K562 (cell line): ENCODE measurements around the gene HACD1. TPM values are rescaled to one million over a fixed set of nuclear protein-coding genes. Genes with fewer than 3 reads are reported as not detected.
A peak's percentile ranks its signal among the peaks of the same experiment; 100 is the strongest.
"Not testable (repeated sequence)": the region's sequence is repeated elsewhere in the genome, so short reads cannot be mapped to it uniquely, and the experiment has no call there.

Experiments used
- ATAC-seq: fragments of 200-7000 bp; cut with Tn5 transposase; 3 replicates; pipeline ENCODE4 v1.9.1; 2020; ENCODE audit warnings: moderate library complexity
- BruUV-seq: library from RNA; stranded (reverse); fragments of 400-500 nt; replicated peaks from 2 replicates; lab custom pipeline; 2021; lab: Mats Ljungman, UMichigan
- CTCF ChIA-PET: fragments of 300-600 bp; formaldehyde crosslinking; extraction: SDS; loops from one replicate; lab custom pipeline; 2021; ENCODE audit warnings: low intra/inter-chr PET ratio; lab: Yijun Ruan, JAX
- POLR2A ChIA-PET: fragments of 300-600, 350-650 bp; sonication (Branson Sonifier 250); formaldehyde crosslinking; extraction: SDS; loops from one replicate; lab custom pipeline; 2021; ENCODE audit warnings: antibody characterized with exemption, inconsistent platforms; lab: Yijun Ruan, JAX
- DNase-seq, 4 experiments: peaks; one replicate each; pipeline versions ENCODE4 v3.0.0 to v3.0.0-alpha.2; 2011 to 2018; ENCODE audit warnings: low spot score in 3 of 4, mixed read lengths in 3 of 4; ENCODE audit errors: extremely low read depth in 1 of 4
- FAIRE-seq: peaks from 2 replicates; lab custom pipeline; 2011; peaks lifted over from hg19 to GRCh38; lab: Jason Lieb, UNC
- H2AFZ ChIP-seq: 2 replicates; pipeline ENCODE4 v1.6.0; 2011; ENCODE audit warnings: low read depth, low read length, control low read depth, inconsistent platforms
- H3K27ac ChIP-seq: fragments of 200-600 bp; 3 replicates; pipeline ENCODE4 v1.8.0; 2011; ENCODE audit warnings: low read depth, mild to moderate bottlenecking, control low read depth, inconsistent platforms, low read length, moderate library complexity, mixed read lengths; ENCODE audit errors: extremely low read depth
- H3K27me3 ChIP-seq, 2 experiments: fragments of 300-600 bp in 1 of 2; 2 replicates in 1 of 2; 3 replicates in 1 of 2; pipeline versions ENCODE4 v1.6.0 to v1.8.0; 2011; ENCODE audit warnings: inconsistent platforms in 2 of 2, low read length in 2 of 2, mild to moderate bottlenecking in 1 of 2, mixed read lengths in 1 of 2, moderate library complexity in 1 of 2; ENCODE audit not compliant: control insufficient read depth in 2 of 2, insufficient read depth in 2 of 2
- H3K36me3 ChIP-seq: fragments of 300-600 bp; 3 replicates; pipeline ENCODE4 v1.8.0; 2011; ENCODE audit warnings: mild to moderate bottlenecking, low read length, inconsistent platforms; ENCODE audit not compliant: control insufficient read depth, insufficient read depth
- H3K4me1 ChIP-seq, 2 experiments: fragments of 200-600 bp in 1 of 2; replicated peaks in 1 of 2; 2 replicates in 1 of 2; 3 replicates in 1 of 2; pipeline versions ENCODE4 v1.5.1 to v1.8.0; 2011; ENCODE audit warnings: inconsistent platforms in 2 of 2, low read length in 2 of 2, mild to moderate bottlenecking in 1 of 2, mixed read lengths in 1 of 2, moderate library complexity in 1 of 2; ENCODE audit not compliant: control insufficient read depth in 2 of 2, insufficient read depth in 2 of 2
- H3K4me2 ChIP-seq: 2 replicates; pipeline ENCODE4 v1.6.1; 2011; ENCODE audit warnings: low read length, control low read depth, inconsistent platforms, mixed read lengths; ENCODE audit not compliant: insufficient read depth
- H3K4me3 ChIP-seq: fragments of 200-600 bp; sonication (generic), shearing (Covaris generic); 2 replicates; pipeline ENCODE4 v1.5.1; 2016; ENCODE audit warnings: control low read depth, inconsistent platforms
- H3K79me2 ChIP-seq: fragments of 200-600 bp; 3 replicates; pipeline ENCODE4 v1.8.0; 2011; ENCODE audit warnings: low read length, inconsistent platforms; ENCODE audit not compliant: control insufficient read depth, insufficient read depth
- H3K9ac ChIP-seq, 2 experiments: 2 replicates each; pipeline versions ENCODE4 v1.6.0 to v1.6.1; 2011; ENCODE audit warnings: low read depth in 2 of 2, low read length in 2 of 2, control low read depth in 1 of 2, inconsistent platforms in 1 of 2, mild to moderate bottlenecking in 1 of 2, mixed read lengths in 1 of 2; ENCODE audit not compliant: insufficient read depth in 1 of 2
- H3K9me1 ChIP-seq: one replicate; pipeline ENCODE4 v1.6.0; 2011; ENCODE audit warnings: inconsistent platforms, mild to moderate bottlenecking, low read length, moderate library complexity; ENCODE audit not compliant: control insufficient read depth, insufficient read depth
- H3K9me3 ChIP-seq: replicated peaks from 2 replicates; pipeline ENCODE4 v1.5.1; 2011; ENCODE audit warnings: low read depth, low read length, inconsistent platforms; ENCODE audit not compliant: control insufficient read depth, insufficient read depth
- H4K20me1 ChIP-seq: replicated peaks from 2 replicates; pipeline ENCODE4 v1.6.1; 2011; ENCODE audit warnings: low read length, inconsistent platforms, mixed read lengths; ENCODE audit not compliant: control insufficient read depth, insufficient read depth
- ADNP ChIP-seq: fragments of 200-800 bp; sonication (Bioruptor generic); IDR thresholded peaks from 2 replicates; pipeline ENCODE4 v1.6.1; 2016; ENCODE audit warnings: missing genetic modification characterization, missing compliant biosample characterization
- BRF1 ChIP-seq: IDR thresholded peaks from 3 replicates; pipeline ENCODE4 v1.6.1; 2011; ENCODE audit warnings: borderline replicate concordance, mild to moderate bottlenecking; ENCODE audit not compliant: insufficient read length; ENCODE audit errors: extremely low read depth
- GABPA ChIP-seq: fragments of 200-800 bp; sonication (Bioruptor generic); conservative IDR thresholded peaks from 2 replicates; pipeline ENCODE4 v1.6.1; 2016; ENCODE audit warnings: low read depth, missing genetic modification characterization, missing compliant biosample characterization
- MYNN ChIP-seq, 2 experiments: sonication (generic); formaldehyde crosslinking in 1 of 2; IDR thresholded peaks; 2 replicates each; pipeline versions ENCODE4 v1.5.0 to v1.6.1; 2016 to 2020; ENCODE audit warnings: antibody characterized with exemption in 1 of 2, missing genetic modification reagents in 1 of 2
- RFX1 ChIP-seq: fragments of 450-650 bp; IDR thresholded peaks from 2 replicates; pipeline ENCODE4 v1.6.1; 2016; ENCODE audit warnings: mild to moderate bottlenecking, moderate library complexity
- SPI1 ChIP-seq: IDR thresholded peaks from 2 replicates; pipeline ENCODE4 v1.6.1; 2011; ENCODE audit warnings: low read depth, low read length, control low read depth, borderline replicate concordance
- WGBS: fragments of 100-300 bp; shearing (Covaris generic); methylation state at CpG from one replicate; pipeline ENCODE4 v1.1.6; 2016; ENCODE audit warnings: low coverage, mixed read lengths; ENCODE audit not compliant: insufficient coverage; ENCODE audit errors: missing lambda C conversion rate; 5-methylcytosine and 5-hydroxymethylcytosine counted together
- in situ Hi-C: fragments of 300-500 bp; cut with MboI; formaldehyde crosslinking; loops from 4 replicates; pipeline ENCODE4 v1.15.0; 2018; ENCODE audit warnings: inconsistent platforms, mixed read lengths
- intact Hi-C: fragments of 100-400 bp; cut with micrococcal nuclease; formaldehyde crosslinking; loops from 2 replicates; pipeline ENCODE4 v1.14.2; 2022
- polyA plus RNA-seq, 8 experiments: library from polyadenylated mRNA; depleted of rRNA in 4 of 8; stranded (reverse) in 5 of 8; unstranded in 3 of 8; fragments of >200 nt; fragmentation: Nextera tagmentation in 2 of 8; fragmentation: Illumina TruSeq in 1 of 8; extraction: Ambion mirVana in 2 of 8; extraction: Trizol in 1 of 8; gene quantifications; 2 replicates each; pipeline versions ENCODE4 v1.2.1 to v1.2.3, GENCODE V29; 2011 to 2014; ENCODE audit warnings: inconsistent platforms in 1 of 8, missing spikeins in 1 of 8
- total RNA-seq, 7 experiments: library from RNA; depleted of rRNA in 6 of 7; stranded (reverse); fragments of >200 nt in 6 of 7; fragmentation: Illumina TruSeq in 2 of 7; extraction: Trizol in 2 of 7; gene quantifications; 2 replicates each; pipeline versions ENCODE4 v1.2.1 to v1.2.3, GENCODE V29; 2011 to 2021; ENCODE audit warnings: low replicate concordance in 1 of 7
- TF ChIP-seq, protein P1 (sequence below): fragments of 450-650 bp; IDR thresholded peaks from 2 replicates; pipeline ENCODE4 v1.6.1; 2018; ENCODE audit not compliant: partially characterized antibody

Gene HACD1
- total and polyA plus RNA-seq, 9 of the 15 experiments (the other 6 are each of a cell fraction or from before 2014, with no cell fraction given), result 0.99 to 4.5 (median 2.4) TPM

DNA sequence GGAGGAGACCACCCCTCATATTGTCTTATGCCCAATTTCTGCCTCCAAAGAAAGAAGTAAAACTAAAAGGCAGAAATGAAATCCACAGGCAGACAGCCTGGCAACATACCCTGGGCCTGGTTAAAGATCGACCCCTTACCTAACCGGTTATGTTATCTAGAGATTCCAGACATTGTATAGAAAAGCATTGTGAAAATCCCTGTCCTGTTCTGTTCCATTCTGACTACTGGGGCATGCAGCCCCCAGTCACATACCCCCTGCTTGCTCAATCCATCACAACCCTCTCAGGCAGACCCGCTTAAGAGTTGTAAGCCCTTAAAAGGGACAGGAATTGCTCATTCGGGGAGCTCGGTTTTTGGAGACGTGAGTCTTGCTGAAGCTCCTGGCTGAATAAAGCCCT is 29.9 kb downstream of the HACD1 start:
- H3K36me3 ChIP-seq, ATAC-seq, H3K9ac ChIP-seq, intact Hi-C loops, H3K27ac ChIP-seq, H3K9me1 ChIP-seq, H4K20me1 ChIP-seq, in situ Hi-C loops, DNase-seq, POLR2A ChIA-PET, H3K4me3 ChIP-seq, H3K79me2 ChIP-seq, FAIRE-seq, CTCF ChIA-PET, BruUV-seq, H3K9me3 ChIP-seq, H3K27me3 ChIP-seq, H2AFZ ChIP-seq, H3K4me1 ChIP-seq, H3K4me2 ChIP-seq: not testable (repeated sequence)
- 58% methylated on average over 6 of the region's 6 CpGs for WGBS

DNA sequence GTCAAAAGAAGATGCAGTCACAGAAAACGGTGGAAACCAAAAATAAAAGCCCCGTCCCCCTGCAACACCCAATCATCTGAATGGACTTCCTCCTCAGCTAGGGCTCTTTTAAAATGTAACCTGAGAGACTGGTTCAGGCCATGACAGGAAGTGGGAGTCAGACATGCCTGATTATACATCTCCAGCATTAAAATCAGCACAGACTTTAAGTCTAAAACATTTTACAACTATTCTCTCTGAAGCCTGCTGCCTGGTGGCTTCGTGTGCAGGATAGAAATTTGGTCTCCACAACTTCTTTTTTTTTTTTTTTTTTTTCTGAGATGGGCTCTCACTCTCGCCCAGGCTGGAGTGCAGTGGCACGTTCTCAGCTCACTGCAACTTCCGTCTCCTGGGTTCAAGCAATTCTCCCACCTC is 30.3 kb downstream of the HACD1 start:
- intact Hi-C loops, result no loop called here

More for the DNA sequence above, 30.3 kb downstream of the HACD1 start:
- TF ChIP-seq, protein P1, sequence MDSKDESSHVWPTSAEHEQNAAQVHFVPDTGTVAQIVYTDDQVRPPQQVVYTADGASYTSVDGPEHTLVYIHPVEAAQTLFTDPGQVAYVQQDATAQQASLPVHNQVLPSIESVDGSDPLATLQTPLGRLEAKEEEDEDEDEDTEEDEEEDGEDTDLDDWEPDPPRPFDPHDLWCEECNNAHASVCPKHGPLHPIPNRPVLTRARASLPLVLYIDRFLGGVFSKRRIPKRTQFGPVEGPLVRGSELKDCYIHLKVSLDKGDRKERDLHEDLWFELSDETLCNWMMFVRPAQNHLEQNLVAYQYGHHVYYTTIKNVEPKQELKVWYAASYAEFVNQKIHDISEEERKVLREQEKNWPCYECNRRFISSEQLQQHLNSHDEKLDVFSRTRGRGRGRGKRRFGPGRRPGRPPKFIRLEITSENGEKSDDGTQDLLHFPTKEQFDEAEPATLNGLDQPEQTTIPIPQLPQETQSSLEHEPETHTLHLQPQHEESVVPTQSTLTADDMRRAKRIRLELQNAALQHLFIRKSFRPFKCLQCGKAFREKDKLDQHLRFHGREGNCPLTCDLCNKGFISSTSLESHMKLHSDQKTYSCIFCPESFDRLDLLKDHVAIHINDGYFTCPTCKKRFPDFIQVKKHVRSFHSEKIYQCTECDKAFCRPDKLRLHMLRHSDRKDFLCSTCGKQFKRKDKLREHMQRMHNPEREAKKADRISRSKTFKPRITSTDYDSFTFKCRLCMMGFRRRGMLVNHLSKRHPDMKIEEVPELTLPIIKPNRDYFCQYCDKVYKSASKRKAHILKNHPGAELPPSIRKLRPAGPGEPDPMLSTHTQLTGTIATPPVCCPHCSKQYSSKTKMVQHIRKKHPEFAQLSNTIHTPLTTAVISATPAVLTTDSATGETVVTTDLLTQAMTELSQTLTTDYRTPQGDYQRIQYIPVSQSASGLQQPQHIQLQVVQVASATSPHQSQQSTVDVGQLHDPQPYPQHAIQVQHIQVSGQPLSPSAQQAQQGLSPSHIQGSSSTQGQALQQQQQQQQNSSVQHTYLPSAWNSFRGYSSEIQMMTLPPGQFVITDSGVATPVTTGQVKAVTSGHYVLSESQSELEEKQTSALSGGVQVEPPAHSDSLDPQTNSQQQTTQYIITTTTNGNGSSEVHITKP, result peak; percentile 10
- peak; percentile 33; the same call in 1 of the 2 replicates for TF ChIP-seq GABPA (tag)
- no peak for TF ChIP-seq BRF1
- peak; percentile 45; the same call in 1 of the 2 replicates for TF ChIP-seq SPI1
- peak; percentile 28; the same call in 1 of the 2 replicates for TF ChIP-seq RFX1
- peak; percentile 91; the same call in 1 of the 2 replicates for TF ChIP-seq MYNN (IDR thresholded peaks at IDR 0.05)
- TF ChIP-seq MYNN (CRISPR knock-in tag; IDR thresholded peaks at IDR 0.05), result no peak
- no peak for TF ChIP-seq ADNP (tag)
- ChIA-PET CTCF (no interaction called here), POLR2A (interaction anchor here (0.7 kb wide), 1 partner anchor 10 kb away, joined by 4 read pairs; no protein-coding TSS in a partner anchor)
- Histone ChIP-seq H3K36me3 (no peaks in the 10 kb centered on the region), H3K9ac (no peak overlapping the region; a peak in 1 of 4 replicates), H3K9me3 (no peaks in the 10 kb centered on the region), H2AFZ (peak overlapping the region; percentile 71), H3K4me1 (no peaks in the 10 kb centered on the region; a peak in 1 of 5 replicates), H3K4me2 (no peak overlapping the region), H3K4me3 (no peak overlapping the region), H3K27me3 (no peaks in the 10 kb centered on the region), H3K27ac (no peak overlapping the region), H3K9me1 (no peaks in the 10 kb centered on the region), H3K79me2 (no peaks in the 10 kb centered on the region), H4K20me1 (no peaks in the 10 kb centered on the region)
- BruUV-seq, result no TSS peak
- WGBS, result 28% methylated on average over 6 of the region's 6 CpGs
- ATAC-seq, result peak; percentile 83
- peak in 1 of 4 experiments; percentile 35 for DNase-seq
- peak; percentile 70 for FAIRE-seq
- in situ Hi-C loops, result no loop called here
